HG02884 (cell line): Measurements from ENCODE around the gene SND1.

Experiments used
- ATAC-seq: cut with Tn5 transposase; IDR thresholded peaks from one replicate; pipeline ENCODE4 v1.9.1; 2021; ENCODE audit warnings: mild to moderate bottlenecking, moderate library complexity; ENCODE audit not compliant: unreplicated experiment

Gene SND1

GRCh38 chr7:127764681-127765080 lies 112.7 kb downstream of the SND1 start:
- ATAC-seq: no peak

- no peak for ATAC-seq
Measured at GRCh38 chr7:127765150-127765549, 113.2 kb downstream of the SND1 start.

GRCh38 chr7:127766831-127767459 lies 115.0 kb downstream of the SND1 start:
- ATAC-seq: no peak

- ATAC-seq: no peak
Measured at GRCh38 chr7:127768241-127768640, 116.2 kb downstream of the SND1 start.

- no peak for ATAC-seq
Measured at GRCh38 chr7:127769137-127769536, 117.1 kb downstream of the SND1 start.

- no peak for ATAC-seq
Measured at GRCh38 chr7:127769696-127770400, 117.9 kb downstream of the SND1 start.

GRCh38 chr7:127770885-127771284 lies 118.9 kb downstream of the SND1 start:
- ATAC-seq: no peak

- ATAC-seq: no peak
Measured at GRCh38 chr7:127771707-127772106, 119.7 kb downstream of the SND1 start.

- ATAC-seq: no peak
Measured at GRCh38 chr7:127776776-127777386, 124.9 kb downstream of the SND1 start.

- no peak for ATAC-seq
Measured at GRCh38 chr7:127780489-127780888, 128.5 kb downstream of the SND1 start.

- ATAC-seq: no peak
Measured at GRCh38 chr7:127781081-127781480, 129.1 kb downstream of the SND1 start.

GRCh38 chr7:127782075-127782474 lies 130.1 kb downstream of the SND1 start:
- no peak for ATAC-seq

GRCh38 chr7:127782654-127783559 lies 130.9 kb downstream of the SND1 start:
- ATAC-seq: peak; percentile 68

- no peak for ATAC-seq
Measured at GRCh38 chr7:127786184-127786583, 134.2 kb downstream of the SND1 start.

GRCh38 chr7:127789031-127789430 lies 137.0 kb downstream of the SND1 start:
- no peak for ATAC-seq

- no peak for ATAC-seq
Measured at GRCh38 chr7:127791446-127792189, 139.6 kb downstream of the SND1 start.

GRCh38 chr7:127792528-127793342 lies 140.7 kb downstream of the SND1 start:
- no peak for ATAC-seq

GRCh38 chr7:127793582-127793981 lies 141.6 kb downstream of the SND1 start:
- ATAC-seq: peak; percentile 61

GRCh38 chr7:127794136-127794535 lies 142.1 kb downstream of the SND1 start:
- no peak for ATAC-seq

- no peak for ATAC-seq
Measured at GRCh38 chr7:127794551-127794950, 142.6 kb downstream of the SND1 start.
